K562 (cell line): ENCODE measurements around the gene OPCML. TPM values are rescaled to one million over a fixed set of nuclear protein-coding genes. Genes with fewer than 3 reads are reported as not detected.

Source experiments
- ATAC-seq: fragments of 200-7000 bp; cut with Tn5 transposase; 3 replicates; pipeline ENCODE4 v1.9.1; 2020; ENCODE audit warnings: moderate library complexity
- BruUV-seq: library from RNA; stranded (reverse); fragments of 400-500 nt; replicated peaks from 2 replicates; lab custom pipeline; 2021; lab: Mats Ljungman, UMichigan
- CTCF ChIA-PET: fragments of 300-600 bp; formaldehyde crosslinking; extraction: SDS; loops from one replicate; lab custom pipeline; 2021; ENCODE audit warnings: low intra/inter-chr PET ratio; lab: Yijun Ruan, JAX
- POLR2A ChIA-PET: fragments of 300-600, 350-650 bp; sonication (Branson Sonifier 250); formaldehyde crosslinking; extraction: SDS; loops from one replicate; lab custom pipeline; 2021; ENCODE audit warnings: antibody characterized with exemption, inconsistent platforms; lab: Yijun Ruan, JAX
- DNase-seq, 4 experiments: peaks; one replicate each; pipeline versions ENCODE4 v3.0.0 to v3.0.0-alpha.2; 2011 to 2018; ENCODE audit warnings: low spot score in 3 of 4, mixed read lengths in 3 of 4; ENCODE audit errors: extremely low read depth in 1 of 4
- FAIRE-seq: peaks from 2 replicates; lab custom pipeline; 2011; peaks lifted over from hg19 to GRCh38; lab: Jason Lieb, UNC
- H2AFZ ChIP-seq: 2 replicates; pipeline ENCODE4 v1.6.0; 2011; ENCODE audit warnings: low read depth, low read length, control low read depth, inconsistent platforms
- H3K27ac ChIP-seq: fragments of 200-600 bp; 3 replicates; pipeline ENCODE4 v1.8.0; 2011; ENCODE audit warnings: low read depth, mild to moderate bottlenecking, control low read depth, inconsistent platforms, low read length, moderate library complexity, mixed read lengths; ENCODE audit errors: extremely low read depth
- H3K27me3 ChIP-seq, 2 experiments: fragments of 300-600 bp in 1 of 2; 2 replicates in 1 of 2; 3 replicates in 1 of 2; pipeline versions ENCODE4 v1.6.0 to v1.8.0; 2011; ENCODE audit warnings: inconsistent platforms in 2 of 2, low read length in 2 of 2, mild to moderate bottlenecking in 1 of 2, mixed read lengths in 1 of 2, moderate library complexity in 1 of 2; ENCODE audit not compliant: control insufficient read depth in 2 of 2, insufficient read depth in 2 of 2
- H3K36me3 ChIP-seq: fragments of 300-600 bp; 3 replicates; pipeline ENCODE4 v1.8.0; 2011; ENCODE audit warnings: mild to moderate bottlenecking, low read length, inconsistent platforms; ENCODE audit not compliant: control insufficient read depth, insufficient read depth
- H3K4me1 ChIP-seq, 2 experiments: fragments of 200-600 bp in 1 of 2; replicated peaks in 1 of 2; 2 replicates in 1 of 2; 3 replicates in 1 of 2; pipeline versions ENCODE4 v1.5.1 to v1.8.0; 2011; ENCODE audit warnings: inconsistent platforms in 2 of 2, low read length in 2 of 2, mild to moderate bottlenecking in 1 of 2, mixed read lengths in 1 of 2, moderate library complexity in 1 of 2; ENCODE audit not compliant: control insufficient read depth in 2 of 2, insufficient read depth in 2 of 2
- H3K4me2 ChIP-seq: 2 replicates; pipeline ENCODE4 v1.6.1; 2011; ENCODE audit warnings: low read length, control low read depth, inconsistent platforms, mixed read lengths; ENCODE audit not compliant: insufficient read depth
- H3K4me3 ChIP-seq: fragments of 200-600 bp; sonication (generic), shearing (Covaris generic); 2 replicates; pipeline ENCODE4 v1.5.1; 2016; ENCODE audit warnings: control low read depth, inconsistent platforms
- H3K79me2 ChIP-seq: fragments of 200-600 bp; 3 replicates; pipeline ENCODE4 v1.8.0; 2011; ENCODE audit warnings: low read length, inconsistent platforms; ENCODE audit not compliant: control insufficient read depth, insufficient read depth
- H3K9ac ChIP-seq, 2 experiments: 2 replicates each; pipeline versions ENCODE4 v1.6.0 to v1.6.1; 2011; ENCODE audit warnings: low read depth in 2 of 2, low read length in 2 of 2, control low read depth in 1 of 2, inconsistent platforms in 1 of 2, mild to moderate bottlenecking in 1 of 2, mixed read lengths in 1 of 2; ENCODE audit not compliant: insufficient read depth in 1 of 2
- H3K9me1 ChIP-seq: one replicate; pipeline ENCODE4 v1.6.0; 2011; ENCODE audit warnings: inconsistent platforms, mild to moderate bottlenecking, low read length, moderate library complexity; ENCODE audit not compliant: control insufficient read depth, insufficient read depth
- H3K9me3 ChIP-seq: replicated peaks from 2 replicates; pipeline ENCODE4 v1.5.1; 2011; ENCODE audit warnings: low read depth, low read length, inconsistent platforms; ENCODE audit not compliant: control insufficient read depth, insufficient read depth
- H4K20me1 ChIP-seq: replicated peaks from 2 replicates; pipeline ENCODE4 v1.6.1; 2011; ENCODE audit warnings: low read length, inconsistent platforms, mixed read lengths; ENCODE audit not compliant: control insufficient read depth, insufficient read depth
- ETV6 ChIP-seq, 3 experiments: fragments of 150-350 bp in 1 of 3; sonication (generic) in 1 of 3; formaldehyde crosslinking in 1 of 3; IDR thresholded peaks; 2 replicates each; pipeline versions ENCODE4 v1.6.1 to v1.8.0; 2014 to 2022; ENCODE audit warnings: borderline replicate concordance in 2 of 3, low read depth in 2 of 3, antibody characterized with exemption in 1 of 3, low read length in 1 of 3, mild to moderate bottlenecking in 1 of 3, missing genetic modification reagents in 1 of 3
- FOXJ3 ChIP-seq: sonication (generic); formaldehyde crosslinking; IDR thresholded peaks from 2 replicates; pipeline ENCODE4 v1.4.0; 2020; ENCODE audit warnings: mild to moderate bottlenecking, missing genetic modification reagents
- MTF1 ChIP-seq: fragments of 250-450 bp; sonication (Bioruptor Pico); IDR thresholded peaks from 2 replicates; pipeline ENCODE4 v1.9.0; 2021; ENCODE audit warnings: moderate library complexity, mild to moderate bottlenecking, inconsistent platforms, borderline replicate concordance
- SETDB1 ChIP-seq: IDR thresholded peaks from one replicate; pipeline ENCODE4 v1.6.1; 2012; ENCODE audit warnings: low read length, control low read depth, inconsistent platforms
- SIN3A ChIP-seq, 2 experiments: fragments of 150-350 bp in 1 of 2; IDR thresholded peaks; 2 replicates each; pipeline ENCODE4 v1.6.1; 2011 to 2016; ENCODE audit warnings: borderline replicate concordance in 2 of 2, low read depth in 2 of 2, low read length in 2 of 2, mild to moderate bottlenecking in 2 of 2, moderate library complexity in 2 of 2; ENCODE audit not compliant: control insufficient read depth in 1 of 2
- ZNF121 ChIP-seq: sonication (generic); formaldehyde crosslinking; conservative IDR thresholded peaks from 2 replicates; pipeline ENCODE4 v1.8.0; 2022; ENCODE audit warnings: missing genetic modification reagents
- whole genome bisulfite sequencing: fragments of 100-300 bp; shearing (Covaris generic); methylation state at CpG from one replicate; pipeline ENCODE4 v1.1.6; 2016; ENCODE audit warnings: low coverage, mixed read lengths; ENCODE audit not compliant: insufficient coverage; ENCODE audit errors: missing lambda C conversion rate; 5-methylcytosine and 5-hydroxymethylcytosine counted together
- in situ Hi-C: fragments of 300-500 bp; cut with MboI; formaldehyde crosslinking; loops from 4 replicates; pipeline ENCODE4 v1.15.0; 2018; ENCODE audit warnings: inconsistent platforms, mixed read lengths
- intact Hi-C: fragments of 100-400 bp; cut with micrococcal nuclease; formaldehyde crosslinking; loops from 2 replicates; pipeline ENCODE4 v1.14.2; 2022
- polyA plus RNA-seq, 8 experiments: library from polyadenylated mRNA; depleted of rRNA in 4 of 8; stranded (reverse) in 5 of 8; unstranded in 3 of 8; fragments of >200 nt; fragmentation: Nextera tagmentation in 2 of 8; fragmentation: Illumina TruSeq in 1 of 8; extraction: Ambion mirVana in 2 of 8; extraction: Trizol in 1 of 8; gene quantifications; 2 replicates each; pipeline versions ENCODE4 v1.2.1 to v1.2.3, GENCODE V29; 2011 to 2014; ENCODE audit warnings: inconsistent platforms in 1 of 8, missing spikeins in 1 of 8
- total RNA-seq, 7 experiments: library from RNA; depleted of rRNA in 6 of 7; stranded (reverse); fragments of >200 nt in 6 of 7; fragmentation: Illumina TruSeq in 2 of 7; extraction: Trizol in 2 of 7; gene quantifications; 2 replicates each; pipeline versions ENCODE4 v1.2.1 to v1.2.3, GENCODE V29; 2011 to 2021; ENCODE audit warnings: low replicate concordance in 1 of 7
- TF ChIP-seq, protein P1 (sequence below): fragments of 450-650 bp; IDR thresholded peaks from 2 replicates; pipeline ENCODE4 v1.6.1; 2016; ENCODE audit warnings: low read depth, mild to moderate bottlenecking, moderate library complexity
- TF ChIP-seq, protein P2 (sequence below): fragments of 450-650 bp; IDR thresholded peaks from 2 replicates; pipeline ENCODE4 v1.6.1; 2016; ENCODE audit warnings: mild to moderate bottlenecking, moderate library complexity

Gene OPCML
- total and polyA plus RNA-seq, 9 of the 15 experiments (the other 6 are each of a cell fraction or from before 2014, with no cell fraction given), result not detected

DNA sequence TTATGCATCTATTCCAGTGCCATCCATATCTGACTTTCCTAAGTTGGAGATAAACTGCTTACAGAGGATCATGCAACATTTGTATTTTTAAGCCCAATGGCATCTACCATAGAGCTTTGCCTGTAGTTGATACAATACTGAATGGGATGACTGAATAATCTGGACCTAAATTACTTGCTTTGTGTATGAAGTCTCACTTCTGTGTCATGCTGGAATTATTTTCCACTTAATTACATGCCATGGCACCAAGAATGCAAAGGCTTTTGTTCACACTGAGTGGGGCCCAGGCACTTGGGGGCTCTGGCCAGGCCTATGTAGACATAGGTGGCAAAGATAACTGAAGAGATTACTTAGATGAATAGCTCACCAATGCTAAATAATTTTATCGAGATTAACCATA is 51.6 kb downstream of the OPCML start:
- Histone ChIP-seq H4K20me1 (no peaks in the 10 kb centered on the region), H3K27me3 (no peaks in the 10 kb centered on the region), H3K36me3 (no peaks in the 10 kb centered on the region), H3K79me2 (no peaks in the 10 kb centered on the region), H3K9me1 (no peaks in the 10 kb centered on the region), H2AFZ (no peak overlapping the region), H3K27ac (no peak overlapping the region), H3K4me1 (no peaks in the 10 kb centered on the region), H3K9me3 (peaks cover 5% of the 10 kb centered on the region; the same call in 1 of the 2 replicates), H3K4me2 (no peak overlapping the region), H3K4me3 (no peak overlapping the region), H3K9ac (no peak overlapping the region)
- BruUV-seq, result no TSS peak
- in situ Hi-C loops (no loop called here), intact Hi-C loops (no loop called here)
- ChIA-PET POLR2A (no interaction called here), CTCF (no interaction called here)
- DNase-seq (no peak), FAIRE-seq (no peak), ATAC-seq (no peak)
- 0% methylated on average over 1 of the region's 1 CpG for WGBS
- TF ChIP-seq SIN3A (IDR thresholded peaks at IDR 0.05; ENCODE audit: borderline replicate concordance in 2 of 2, control insufficient read depth in 1 of 2, low read depth in 2 of 2, low read length in 2 of 2), result no peak
- TF ChIP-seq, protein P1, sequence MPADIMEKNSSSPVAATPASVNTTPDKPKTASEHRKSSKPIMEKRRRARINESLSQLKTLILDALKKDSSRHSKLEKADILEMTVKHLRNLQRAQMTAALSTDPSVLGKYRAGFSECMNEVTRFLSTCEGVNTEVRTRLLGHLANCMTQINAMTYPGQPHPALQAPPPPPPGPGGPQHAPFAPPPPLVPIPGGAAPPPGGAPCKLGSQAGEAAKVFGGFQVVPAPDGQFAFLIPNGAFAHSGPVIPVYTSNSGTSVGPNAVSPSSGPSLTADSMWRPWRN, result no peak
- no peak for TF ChIP-seq FOXJ3 (CRISPR knock-in tag)
- TF ChIP-seq SETDB1, result no peak
- TF ChIP-seq, protein P2, sequence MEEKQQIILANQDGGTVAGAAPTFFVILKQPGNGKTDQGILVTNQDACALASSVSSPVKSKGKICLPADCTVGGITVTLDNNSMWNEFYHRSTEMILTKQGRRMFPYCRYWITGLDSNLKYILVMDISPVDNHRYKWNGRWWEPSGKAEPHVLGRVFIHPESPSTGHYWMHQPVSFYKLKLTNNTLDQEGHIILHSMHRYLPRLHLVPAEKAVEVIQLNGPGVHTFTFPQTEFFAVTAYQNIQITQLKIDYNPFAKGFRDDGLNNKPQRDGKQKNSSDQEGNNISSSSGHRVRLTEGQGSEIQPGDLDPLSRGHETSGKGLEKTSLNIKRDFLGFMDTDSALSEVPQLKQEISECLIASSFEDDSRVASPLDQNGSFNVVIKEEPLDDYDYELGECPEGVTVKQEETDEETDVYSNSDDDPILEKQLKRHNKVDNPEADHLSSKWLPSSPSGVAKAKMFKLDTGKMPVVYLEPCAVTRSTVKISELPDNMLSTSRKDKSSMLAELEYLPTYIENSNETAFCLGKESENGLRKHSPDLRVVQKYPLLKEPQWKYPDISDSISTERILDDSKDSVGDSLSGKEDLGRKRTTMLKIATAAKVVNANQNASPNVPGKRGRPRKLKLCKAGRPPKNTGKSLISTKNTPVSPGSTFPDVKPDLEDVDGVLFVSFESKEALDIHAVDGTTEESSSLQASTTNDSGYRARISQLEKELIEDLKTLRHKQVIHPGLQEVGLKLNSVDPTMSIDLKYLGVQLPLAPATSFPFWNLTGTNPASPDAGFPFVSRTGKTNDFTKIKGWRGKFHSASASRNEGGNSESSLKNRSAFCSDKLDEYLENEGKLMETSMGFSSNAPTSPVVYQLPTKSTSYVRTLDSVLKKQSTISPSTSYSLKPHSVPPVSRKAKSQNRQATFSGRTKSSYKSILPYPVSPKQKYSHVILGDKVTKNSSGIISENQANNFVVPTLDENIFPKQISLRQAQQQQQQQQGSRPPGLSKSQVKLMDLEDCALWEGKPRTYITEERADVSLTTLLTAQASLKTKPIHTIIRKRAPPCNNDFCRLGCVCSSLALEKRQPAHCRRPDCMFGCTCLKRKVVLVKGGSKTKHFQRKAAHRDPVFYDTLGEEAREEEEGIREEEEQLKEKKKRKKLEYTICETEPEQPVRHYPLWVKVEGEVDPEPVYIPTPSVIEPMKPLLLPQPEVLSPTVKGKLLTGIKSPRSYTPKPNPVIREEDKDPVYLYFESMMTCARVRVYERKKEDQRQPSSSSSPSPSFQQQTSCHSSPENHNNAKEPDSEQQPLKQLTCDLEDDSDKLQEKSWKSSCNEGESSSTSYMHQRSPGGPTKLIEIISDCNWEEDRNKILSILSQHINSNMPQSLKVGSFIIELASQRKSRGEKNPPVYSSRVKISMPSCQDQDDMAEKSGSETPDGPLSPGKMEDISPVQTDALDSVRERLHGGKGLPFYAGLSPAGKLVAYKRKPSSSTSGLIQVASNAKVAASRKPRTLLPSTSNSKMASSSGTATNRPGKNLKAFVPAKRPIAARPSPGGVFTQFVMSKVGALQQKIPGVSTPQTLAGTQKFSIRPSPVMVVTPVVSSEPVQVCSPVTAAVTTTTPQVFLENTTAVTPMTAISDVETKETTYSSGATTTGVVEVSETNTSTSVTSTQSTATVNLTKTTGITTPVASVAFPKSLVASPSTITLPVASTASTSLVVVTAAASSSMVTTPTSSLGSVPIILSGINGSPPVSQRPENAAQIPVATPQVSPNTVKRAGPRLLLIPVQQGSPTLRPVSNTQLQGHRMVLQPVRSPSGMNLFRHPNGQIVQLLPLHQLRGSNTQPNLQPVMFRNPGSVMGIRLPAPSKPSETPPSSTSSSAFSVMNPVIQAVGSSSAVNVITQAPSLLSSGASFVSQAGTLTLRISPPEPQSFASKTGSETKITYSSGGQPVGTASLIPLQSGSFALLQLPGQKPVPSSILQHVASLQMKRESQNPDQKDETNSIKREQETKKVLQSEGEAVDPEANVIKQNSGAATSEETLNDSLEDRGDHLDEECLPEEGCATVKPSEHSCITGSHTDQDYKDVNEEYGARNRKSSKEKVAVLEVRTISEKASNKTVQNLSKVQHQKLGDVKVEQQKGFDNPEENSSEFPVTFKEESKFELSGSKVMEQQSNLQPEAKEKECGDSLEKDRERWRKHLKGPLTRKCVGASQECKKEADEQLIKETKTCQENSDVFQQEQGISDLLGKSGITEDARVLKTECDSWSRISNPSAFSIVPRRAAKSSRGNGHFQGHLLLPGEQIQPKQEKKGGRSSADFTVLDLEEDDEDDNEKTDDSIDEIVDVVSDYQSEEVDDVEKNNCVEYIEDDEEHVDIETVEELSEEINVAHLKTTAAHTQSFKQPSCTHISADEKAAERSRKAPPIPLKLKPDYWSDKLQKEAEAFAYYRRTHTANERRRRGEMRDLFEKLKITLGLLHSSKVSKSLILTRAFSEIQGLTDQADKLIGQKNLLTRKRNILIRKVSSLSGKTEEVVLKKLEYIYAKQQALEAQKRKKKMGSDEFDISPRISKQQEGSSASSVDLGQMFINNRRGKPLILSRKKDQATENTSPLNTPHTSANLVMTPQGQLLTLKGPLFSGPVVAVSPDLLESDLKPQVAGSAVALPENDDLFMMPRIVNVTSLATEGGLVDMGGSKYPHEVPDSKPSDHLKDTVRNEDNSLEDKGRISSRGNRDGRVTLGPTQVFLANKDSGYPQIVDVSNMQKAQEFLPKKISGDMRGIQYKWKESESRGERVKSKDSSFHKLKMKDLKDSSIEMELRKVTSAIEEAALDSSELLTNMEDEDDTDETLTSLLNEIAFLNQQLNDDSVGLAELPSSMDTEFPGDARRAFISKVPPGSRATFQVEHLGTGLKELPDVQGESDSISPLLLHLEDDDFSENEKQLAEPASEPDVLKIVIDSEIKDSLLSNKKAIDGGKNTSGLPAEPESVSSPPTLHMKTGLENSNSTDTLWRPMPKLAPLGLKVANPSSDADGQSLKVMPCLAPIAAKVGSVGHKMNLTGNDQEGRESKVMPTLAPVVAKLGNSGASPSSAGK, result no peak
- no peak for TF ChIP-seq MTF1 (CRISPR knock-in tag)
- no peak for TF ChIP-seq ETV6 (IDR thresholded peaks at IDR 0.05; ENCODE audit: borderline replicate concordance in 1 of 2, low read depth in 2 of 2, low read length in 1 of 2)
- no peak for TF ChIP-seq ETV6 (CRISPR knock-in tag; IDR thresholded peaks at IDR 0.05; ENCODE audit: borderline replicate concordance)
- TF ChIP-seq ZNF121 (CRISPR knock-in tag), result no peak
